Measurements from ENCODE around the gene TOP3B. TPM values are rescaled to one million over a fixed set of nuclear protein-coding genes. Genes with fewer than 3 reads are reported as not detected.
A peak's percentile ranks its signal among the peaks of the same experiment; 100 is the strongest.

TOP3B gene
- total RNA-seq, 6 experiments from 2014 or later, result 13.8 to 17.1 (median 15.2) TPM

DNA sequence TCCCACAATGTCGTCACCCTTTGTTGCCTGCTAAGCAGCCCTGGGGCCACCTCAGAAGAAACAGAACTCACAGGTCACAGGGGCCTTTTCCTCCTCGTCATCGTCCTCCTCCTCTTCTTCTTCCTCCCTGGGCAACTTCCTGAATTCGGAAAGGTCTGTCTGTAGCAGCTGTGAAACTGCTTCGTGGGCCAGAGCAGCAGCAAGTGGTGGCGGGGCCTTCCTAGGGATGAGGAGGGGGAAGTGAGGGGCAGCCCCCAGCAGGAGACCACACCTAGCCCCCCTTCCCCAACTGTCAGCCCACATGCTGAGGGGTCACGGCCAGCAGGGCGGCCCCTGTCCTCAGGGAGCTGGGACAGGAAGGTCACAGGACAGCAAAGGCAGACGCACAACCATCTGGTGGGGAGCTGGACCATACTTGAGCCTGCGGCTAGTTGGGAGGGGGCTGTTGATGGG lies 43.1 kb downstream of the TOP3B start:
- TF ChIP-seq, protein P1, sequence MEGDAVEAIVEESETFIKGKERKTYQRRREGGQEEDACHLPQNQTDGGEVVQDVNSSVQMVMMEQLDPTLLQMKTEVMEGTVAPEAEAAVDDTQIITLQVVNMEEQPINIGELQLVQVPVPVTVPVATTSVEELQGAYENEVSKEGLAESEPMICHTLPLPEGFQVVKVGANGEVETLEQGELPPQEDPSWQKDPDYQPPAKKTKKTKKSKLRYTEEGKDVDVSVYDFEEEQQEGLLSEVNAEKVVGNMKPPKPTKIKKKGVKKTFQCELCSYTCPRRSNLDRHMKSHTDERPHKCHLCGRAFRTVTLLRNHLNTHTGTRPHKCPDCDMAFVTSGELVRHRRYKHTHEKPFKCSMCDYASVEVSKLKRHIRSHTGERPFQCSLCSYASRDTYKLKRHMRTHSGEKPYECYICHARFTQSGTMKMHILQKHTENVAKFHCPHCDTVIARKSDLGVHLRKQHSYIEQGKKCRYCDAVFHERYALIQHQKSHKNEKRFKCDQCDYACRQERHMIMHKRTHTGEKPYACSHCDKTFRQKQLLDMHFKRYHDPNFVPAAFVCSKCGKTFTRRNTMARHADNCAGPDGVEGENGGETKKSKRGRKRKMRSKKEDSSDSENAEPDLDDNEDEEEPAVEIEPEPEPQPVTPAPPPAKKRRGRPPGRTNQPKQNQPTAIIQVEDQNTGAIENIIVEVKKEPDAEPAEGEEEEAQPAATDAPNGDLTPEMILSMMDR (IDR thresholded peaks at IDR 0.05), result no peak
- Mint-ChIP-seq H3K4me1 (ENCODE audit: low read depth) (peaks cover 82% of the 10 kb centered on the region), H3K27ac (peak overlapping the region; percentile 99), H3K36me3 (ENCODE audit: low read depth) (peaks cover 29% of the 10 kb centered on the region), H3K9me3 (no peaks in the 10 kb centered on the region), H3K4me3 (peak overlapping the region; percentile 84; the same call in 1 of the 2 replicates), H3K27me3 (ENCODE audit: insufficient read depth) (no peaks in the 10 kb centered on the region; the same call in none of the 2 replicates)
- no peak for DNase-seq

GRCh38 chr22:21938906-21939305 lies 43.7 kb downstream of the TOP3B start:
- Mint-ChIP-seq H3K4me1 (ENCODE audit: low read depth) (peaks cover 78% of the 10 kb centered on the region), H3K36me3 (ENCODE audit: low read depth) (peaks cover 25% of the 10 kb centered on the region), H3K27ac (peak overlapping the region; percentile 99), H3K27me3 (ENCODE audit: insufficient read depth) (no peaks in the 10 kb centered on the region; the same call in none of the 2 replicates), H3K4me3 (peak overlapping the region; percentile 84), H3K9me3 (no peaks in the 10 kb centered on the region)
- DNase-seq, result no peak
- TF ChIP-seq, protein P1 (IDR thresholded peaks at IDR 0.05), result no peak

- TF ChIP-seq, protein P1 (IDR thresholded peaks at IDR 0.05), result peak; percentile 99
- H3K27me3 Mint-ChIP-seq (ENCODE audit: insufficient read depth), result no peaks in the 10 kb centered on the region; the same call in none of the 2 replicates
- H3K27ac Mint-ChIP-seq, result peak overlapping the region; percentile 99
- peaks cover 72% of the 10 kb centered on the region for H3K4me1 Mint-ChIP-seq (ENCODE audit: low read depth)
- peaks cover 24% of the 10 kb centered on the region for H3K36me3 Mint-ChIP-seq (ENCODE audit: low read depth)
- peak overlapping the region; percentile 84 for H3K4me3 Mint-ChIP-seq
- peak; percentile 77 for DNase-seq
- no peaks in the 10 kb centered on the region for H3K9me3 Mint-ChIP-seq
These were observed 44.3 kb downstream of the TOP3B start for GRCh38 chr22:21938071-21938822.

- H3K4me3 Mint-ChIP-seq, result peak overlapping the region; percentile 84
- no peaks in the 10 kb centered on the region for H3K9me3 Mint-ChIP-seq
- H3K36me3 Mint-ChIP-seq (ENCODE audit: low read depth), result peaks cover 27% of the 10 kb centered on the region
- H3K4me1 Mint-ChIP-seq (ENCODE audit: low read depth), result peaks cover 67% of the 10 kb centered on the region
- DNase-seq, result peak; percentile 95
- no peaks in the 10 kb centered on the region; the same call in none of the 2 replicates for H3K27me3 Mint-ChIP-seq (ENCODE audit: insufficient read depth)
- TF ChIP-seq, protein P1 (IDR thresholded peaks at IDR 0.05), result no peak
- peak overlapping the region; percentile 99 for H3K27ac Mint-ChIP-seq
These were observed 44.8 kb downstream of the TOP3B start for GRCh38 chr22:21937821-21938070.

DNA sequence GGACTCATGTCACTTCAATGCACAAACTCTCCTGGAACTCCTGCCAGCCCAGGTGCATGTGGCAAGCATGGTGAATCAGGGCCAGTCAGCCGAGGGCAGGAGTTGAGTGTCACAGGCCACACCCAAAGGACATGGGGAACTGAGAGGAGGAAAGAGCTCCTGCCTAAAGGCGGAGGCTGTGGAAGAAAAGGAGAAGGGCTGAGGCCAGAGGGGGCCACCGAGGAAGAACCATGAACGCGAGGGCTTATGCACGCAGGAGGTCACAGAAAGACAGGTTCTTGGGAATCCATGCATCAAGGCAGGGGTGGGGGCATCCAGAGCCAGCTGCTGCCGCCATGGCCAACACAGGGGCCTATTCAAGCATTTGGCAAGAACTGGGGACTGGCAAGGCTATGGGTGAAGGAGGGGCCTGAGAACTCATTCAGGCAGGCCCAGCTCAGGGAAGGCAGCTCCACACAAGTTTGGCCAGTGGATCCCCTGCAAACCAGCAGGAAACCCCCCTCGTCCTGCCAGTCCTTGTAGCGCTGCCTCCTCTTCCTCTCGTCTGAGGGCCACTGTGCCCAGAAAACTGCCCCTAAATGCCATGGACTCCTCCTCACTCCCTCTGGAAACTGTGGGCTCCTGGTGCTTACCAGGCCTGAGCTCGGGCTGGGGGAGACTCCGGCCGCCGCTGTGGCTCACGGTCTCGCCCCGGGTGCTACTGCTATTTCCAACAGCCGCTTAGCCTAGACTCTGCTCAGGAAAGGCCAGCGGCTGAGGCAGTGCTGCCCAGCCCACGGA lies 45.4 kb downstream of the TOP3B start:
- Mint-ChIP-seq H3K4me3 (peak overlapping the region; percentile 84), H3K27ac (peak overlapping the region; percentile 99)

More for the DNA sequence above, 45.4 kb downstream of the TOP3B start:
- no peaks in the 10 kb centered on the region for H3K9me3 Mint-ChIP-seq
- H3K4me1 Mint-ChIP-seq (ENCODE audit: low read depth), result peaks cover 62% of the 10 kb centered on the region
- H3K27me3 Mint-ChIP-seq (ENCODE audit: insufficient read depth), result no peaks in the 10 kb centered on the region; the same call in none of the 2 replicates
- TF ChIP-seq, protein P1 (IDR thresholded peaks at IDR 0.05), result no peak
- peaks cover 31% of the 10 kb centered on the region for H3K36me3 Mint-ChIP-seq (ENCODE audit: low read depth)
- no peak for DNase-seq
